COLO829 (cell line): Measurements from ENCODE around the gene MACO1.

Experiments used
- DNase-seq: peaks from one replicate; pipeline ENCODE4 v3.0.0; 2012; ENCODE audit warnings: low spot score

Gene MACO1

DNA sequence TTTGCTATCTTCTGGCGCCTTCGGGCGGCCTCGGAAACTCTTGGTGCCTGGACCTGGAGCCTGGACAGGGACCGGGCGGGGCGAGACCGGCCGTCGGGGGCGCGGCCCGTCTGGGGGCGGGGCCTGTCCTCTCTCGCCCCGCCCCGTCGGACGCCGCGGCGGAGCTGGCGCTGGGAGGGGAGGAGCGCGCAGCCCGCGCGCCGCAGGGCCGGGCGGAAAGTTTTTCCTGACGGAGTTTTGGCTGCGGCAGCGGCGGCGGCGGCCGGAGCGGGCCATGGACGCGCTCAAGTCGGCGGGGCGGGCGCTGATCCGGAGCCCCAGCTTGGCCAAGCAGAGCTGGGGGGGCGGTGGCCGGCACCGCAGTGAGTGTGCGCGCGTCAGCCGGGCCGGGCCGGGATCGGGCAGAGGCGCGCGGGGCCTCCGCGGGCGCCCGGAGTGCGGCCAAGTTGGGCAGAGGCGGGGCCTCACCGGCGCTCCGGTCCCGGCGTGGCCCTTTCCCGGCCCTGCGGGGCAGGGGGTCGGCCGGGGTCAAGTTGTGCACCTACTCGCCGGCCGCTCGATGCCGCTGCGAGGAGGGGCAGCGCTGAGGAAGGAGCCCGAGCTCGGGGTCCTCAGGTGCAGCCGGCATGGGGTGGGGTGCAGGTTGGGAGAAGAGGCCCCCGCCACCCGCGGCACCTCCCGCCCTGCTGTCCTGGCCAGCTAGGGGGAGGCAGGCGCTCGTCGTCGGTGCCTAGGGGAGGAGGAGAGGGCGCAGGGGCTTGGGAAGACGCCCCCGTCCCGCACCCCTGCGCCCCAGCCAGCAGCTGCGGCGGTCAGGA is 112.9 kb downstream of the MACO1 start, which contains the start of gene LDLRAP1:
Gene LDLRAP1 (plus strand): TSS at position 182 of the 818 bp plus-strand sequence. CDS start 93 bp downstream, at position 275.
- DNase-seq = peak; percentile 82

DNA sequence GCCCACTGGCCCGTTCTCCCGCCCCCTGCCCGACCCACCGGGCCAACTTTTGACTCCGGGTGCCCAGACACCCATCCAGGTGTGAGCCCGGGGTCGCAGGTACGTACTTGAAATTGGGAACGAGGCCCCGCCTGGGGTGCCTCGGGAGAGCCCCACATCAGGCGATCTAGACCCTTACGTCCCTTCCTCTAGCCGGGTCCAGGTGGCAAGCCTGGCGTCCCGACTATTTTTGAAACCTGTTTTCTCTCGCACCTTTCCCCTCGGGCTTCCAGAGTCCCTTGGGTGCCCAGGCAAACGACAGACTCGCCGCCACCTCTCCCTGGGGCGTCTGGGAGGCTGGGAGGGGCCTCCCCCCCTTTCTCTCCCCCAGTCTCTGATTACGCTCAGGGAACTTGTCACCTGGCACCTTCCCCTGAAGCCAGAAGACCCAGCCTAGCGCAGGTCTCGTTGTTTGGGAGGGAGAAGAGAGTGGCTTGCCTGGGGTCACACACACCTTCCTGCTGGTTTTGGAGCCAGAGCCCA is 113.6 kb downstream of the MACO1 start:
- no peak for DNase-seq

- no peak for DNase-seq
Measured at GRCh38 chr1:25544819-25545218, 114.1 kb downstream of the MACO1 start.

DNA sequence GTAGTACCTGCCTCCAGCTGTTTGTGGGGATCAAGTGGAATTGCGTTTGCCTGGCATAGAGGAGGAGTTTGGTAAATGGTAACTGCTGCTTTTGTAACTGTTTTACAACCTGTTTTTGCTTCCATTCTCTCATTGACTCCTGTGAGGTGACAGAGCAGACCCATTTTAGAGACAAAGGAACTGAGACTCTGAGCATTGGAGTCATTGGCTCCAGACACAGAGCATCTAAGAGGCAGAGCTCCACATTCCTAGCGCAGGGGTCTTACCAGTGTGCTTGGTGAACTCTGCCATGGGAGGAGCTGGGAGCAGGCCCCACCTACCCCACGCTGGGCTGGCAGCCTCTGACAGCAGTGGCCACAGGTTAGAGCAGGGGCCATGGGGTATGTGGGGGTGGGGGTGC is 115.1 kb downstream of the MACO1 start:
- DNase-seq = no peak

GRCh38 chr1:25546193-25546592 is 115.5 kb downstream of the MACO1 start:
- DNase-seq = no peak

GRCh38 chr1:25548601-25549000 is 117.9 kb downstream of the MACO1 start:
- DNase-seq = no peak

DNA sequence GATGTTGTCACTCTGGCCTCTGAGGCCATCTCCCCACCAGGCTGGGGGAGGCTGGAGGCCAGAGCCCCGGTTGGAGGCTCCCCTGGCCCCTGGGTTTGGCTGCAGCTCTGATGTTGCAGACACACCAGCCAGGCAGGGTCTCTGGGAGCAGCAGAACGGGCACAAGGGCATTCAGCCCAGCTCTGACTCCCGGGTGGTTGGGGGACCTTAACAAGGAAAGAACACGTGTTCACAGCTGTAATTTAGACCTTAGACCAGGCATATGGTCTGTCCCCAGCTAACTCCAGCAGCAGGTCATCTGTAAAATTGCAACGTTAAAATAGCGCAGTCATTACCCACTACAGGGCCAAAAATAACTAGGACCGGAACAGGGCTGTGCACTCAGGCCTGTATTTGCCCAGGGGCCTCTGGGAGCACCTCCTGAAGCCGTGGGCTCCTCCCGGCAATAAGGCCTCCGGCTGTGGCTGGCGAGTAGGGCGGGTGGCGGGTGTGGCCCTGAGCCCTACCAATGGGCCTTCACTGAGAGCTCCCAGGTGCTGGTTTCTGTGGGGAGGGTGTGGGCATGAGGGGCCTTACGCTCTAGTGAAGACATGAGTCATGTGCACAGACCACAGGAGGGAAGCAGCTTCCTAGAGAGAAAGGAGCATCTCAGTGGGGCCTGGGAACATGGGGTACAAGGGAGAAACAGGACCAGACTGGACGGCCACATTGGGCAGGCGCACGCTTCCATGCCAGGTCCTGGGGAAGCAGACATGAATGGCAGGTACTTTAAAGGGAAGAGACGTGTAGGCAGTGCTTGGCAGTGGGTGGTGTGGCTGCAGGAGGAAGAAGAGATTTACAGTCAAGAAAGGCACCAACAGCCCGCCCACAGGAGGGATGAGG is 118.8 kb downstream of the MACO1 start:
- no peak for DNase-seq
